ENCODE data around the gene MUC2.

DNA sequence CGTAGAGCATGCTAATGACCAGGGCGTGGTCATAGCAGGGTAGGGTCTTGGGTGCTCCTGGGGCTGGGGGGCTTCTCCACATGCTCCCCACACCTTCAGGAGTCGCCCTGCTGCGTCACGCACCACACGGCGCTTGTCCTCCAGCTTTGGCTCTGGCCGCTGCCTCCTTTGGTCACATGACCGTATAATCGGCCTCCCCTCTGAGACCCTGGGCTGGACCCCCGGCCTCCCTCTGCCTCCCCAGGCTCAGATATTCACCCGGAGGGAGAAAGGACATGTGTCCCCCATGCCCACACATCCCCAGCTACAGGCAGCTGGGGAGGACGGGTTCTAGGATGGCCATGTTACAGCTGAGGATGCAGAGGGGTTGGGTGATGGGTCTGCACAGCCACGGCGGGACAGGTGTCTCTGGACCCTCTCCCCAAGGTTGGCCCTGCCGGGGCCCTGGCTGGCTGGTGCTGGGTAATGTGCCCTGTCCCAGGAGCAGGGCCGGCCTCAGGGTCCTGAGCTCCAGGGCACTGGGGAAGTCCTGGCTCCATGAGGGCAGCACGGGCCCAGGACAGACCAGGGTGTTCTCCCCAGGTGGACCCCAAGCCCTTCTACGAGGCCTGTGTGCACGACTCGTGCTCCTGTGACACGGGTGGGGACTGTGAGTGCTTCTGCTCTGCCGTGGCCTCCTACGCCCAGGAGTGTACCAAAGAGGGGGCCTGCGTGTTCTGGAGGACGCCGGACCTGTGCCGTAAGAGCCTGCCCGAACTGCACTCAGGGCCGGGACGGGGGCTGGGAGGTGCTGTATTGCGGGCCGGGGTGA lies 14.5 kb downstream of the MUC2 start:
- TF ChIP-seq CTCF (conservative IDR thresholded peaks at IDR 0.05; ENCODE audit: low read length) (no peak), EZH2phosphoT487 (IDR thresholded peaks at IDR 0.05; ENCODE audit: borderline replicate concordance) (no peak)
